Heart left ventricle (tissue), 13 donors: ENCODE data around the gene NKX6-1.

Experiments used
- CTCF ChIP-seq, 12 donors: fragments of 200-600 bp; sonication (generic) in 4 of 12; IDR thresholded peaks; one replicate each; pipeline versions ENCODE4 v1.5.0 to v1.8.0; 2018 to 2022; ENCODE audit warnings: antibody characterized with exemption in 12 of 12, mild to moderate bottlenecking in 5 of 12
- POLR2A ChIP-seq, 2 donors: fragments of 450-650 bp; IDR thresholded peaks; one replicate each; pipeline ENCODE4 v1.6.1; 2017; ENCODE audit warnings: antibody characterized with exemption in 2 of 2, mild to moderate bottlenecking in 2 of 2, moderate library complexity in 2 of 2
- donor health status: ischemic (EF 13 %, LVEDD 7.1; RV severe dilation, severe dysfunction).
- donor health status: DM: no; HTN: yes; CAD: no.
- donor health status: DM: no; HTN: no; CAD: no.
- donor health status: ischemic (EF 25% LVEDD 6.9; RV normal size, moderate dysfunction).
- donor health status: ischemic (EF 25% LVEDD 5.7; RV mildly dilated, moderate dysfunction).
- donor health status: ischemic (EF 35%, LVEDD 5.7; RV mildly dilated, moderate dysfunction).
- donor health status: nonischemic (EF 11% LVEDD 7.7; RV severe dilation, severe dysfunction).
- donor health status: DM: yes; HTN: yes; CAD: no.
- donor health status: PGD.
- donor health status: ischemic (EF 29% LVEDD 5.4; RV normal size, mild dysfunction).
- donor health status: nonischemic (EF 23%, LVEDD 6.1; RV moderate dilation, normal function).

DNA sequence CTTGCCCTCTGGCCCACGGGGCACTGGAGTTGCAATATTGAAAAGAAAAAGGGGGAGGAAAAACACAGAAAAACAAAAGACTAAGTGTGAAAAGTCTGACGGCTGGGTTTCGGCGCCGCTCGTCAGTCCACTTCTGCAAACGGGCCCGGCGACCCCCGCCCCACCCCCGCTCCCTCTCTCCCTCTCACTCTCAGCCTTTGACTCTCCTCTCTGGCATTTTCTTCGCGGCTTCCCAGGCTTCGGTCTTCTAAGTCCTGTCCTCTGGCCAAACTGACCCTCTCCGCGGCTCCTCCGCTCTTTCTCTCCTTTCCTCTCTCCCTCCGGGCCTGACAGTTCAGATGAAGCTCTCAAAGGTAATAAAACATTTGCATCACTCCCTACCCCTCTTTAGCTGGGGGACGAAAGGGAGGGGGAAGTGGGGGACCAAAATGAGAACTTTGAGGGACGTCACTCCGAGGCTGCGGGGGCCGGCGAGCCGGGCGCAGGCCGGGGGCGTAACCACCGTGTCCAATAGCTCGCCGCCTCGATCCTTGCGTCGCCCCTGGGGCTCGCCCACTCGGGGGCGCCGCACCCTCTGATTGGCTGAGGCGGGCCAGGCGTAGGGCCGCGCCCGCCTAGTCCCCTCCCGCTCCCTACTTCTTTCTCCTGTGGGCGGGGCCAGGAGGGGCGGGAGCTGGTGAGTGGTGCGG is at the start of gene NKX6-1:
- TF ChIP-seq CTCF (IDR thresholded peaks at IDR 0.05) (no peak), POLR2A (IDR thresholded peaks at IDR 0.05) (no peak)
